ENCODE measurements around the gene NKX3-2. TPM values are rescaled to one million over a fixed set of nuclear protein-coding genes. Genes with fewer than 3 reads are reported as not detected.
"Not testable (repeated sequence)": the region's sequence is repeated elsewhere in the genome, so short reads cannot be mapped to it uniquely, and the experiment has no call there.

The NKX3-2 gene
- 0.05 TPM in 1 of 2 replicates, not detected in the other for total RNA-seq (2014; rRNA removed; shearing (Covaris generic))

DNA sequence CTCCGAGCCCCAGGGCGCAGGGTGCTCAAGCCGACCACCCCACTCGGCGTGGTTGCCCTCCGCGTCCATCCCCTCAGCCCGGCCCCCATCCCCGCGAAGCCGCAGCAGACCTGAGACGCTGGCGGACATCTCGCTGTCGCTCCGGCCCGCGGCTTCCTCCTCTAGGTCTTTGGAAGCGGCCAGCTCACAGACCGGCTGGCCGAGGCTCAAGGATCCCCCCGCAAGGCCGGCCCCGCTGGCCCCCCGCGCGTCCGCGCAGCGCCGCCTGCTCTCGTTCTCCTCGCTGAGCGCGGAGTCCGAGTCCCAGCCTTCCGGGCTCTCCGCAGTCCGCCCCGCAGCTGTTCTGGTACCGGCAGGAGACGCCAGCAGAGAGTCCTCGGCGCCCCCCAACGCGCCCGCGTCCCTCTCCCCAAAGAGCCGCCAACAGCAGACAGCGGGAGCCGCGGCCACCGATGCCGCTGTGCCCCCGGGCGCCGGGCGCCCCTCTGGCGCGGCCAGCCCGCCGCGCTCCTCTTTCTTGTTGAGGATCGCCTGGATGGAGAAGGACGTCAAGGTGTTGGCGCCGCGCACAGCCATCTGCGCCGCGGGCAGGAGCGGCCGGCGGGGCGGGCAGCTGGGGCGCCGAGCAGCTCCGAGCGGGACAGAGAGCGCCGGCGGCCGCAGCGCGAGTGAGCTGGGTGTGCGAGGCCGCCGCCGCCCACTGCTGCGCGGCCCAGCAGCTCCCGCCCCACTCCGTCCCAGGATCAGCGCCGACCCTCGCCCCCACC, at the start of gene NKX3-2:
NKX3-2 (minus strand) TSS at position 670 of the 767 bp plus-strand sequence; CDS start at position 576, 94 bp downstream.
- DNase-seq (ENCODE audit: low spot score) = peak; percentile 11

GRCh38 chr4:13592220-13592619, 47.9 kb upstream of the NKX3-2 start:
- DNase-seq (ENCODE audit: low spot score) = no peak

DNA sequence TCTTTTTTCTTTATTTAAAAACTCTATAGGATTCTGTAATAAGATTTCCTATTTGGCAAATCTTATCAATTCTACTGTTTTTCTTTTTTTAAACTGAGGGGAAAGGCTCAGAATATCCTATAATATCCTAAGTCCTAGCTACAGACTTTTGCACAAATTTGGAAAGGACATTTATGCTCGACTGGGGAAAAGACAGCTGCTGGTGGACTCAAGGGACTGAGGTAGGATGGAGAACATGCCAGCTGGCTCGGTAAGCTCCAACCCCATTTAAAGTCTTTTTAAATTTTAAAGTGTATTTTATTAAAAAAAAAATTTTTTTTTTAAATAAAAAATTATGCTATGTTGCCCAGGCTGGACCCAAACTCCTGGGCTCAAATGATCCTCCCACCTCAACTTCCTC, 46.5 kb upstream of the NKX3-2 start:
- DNase-seq (ENCODE audit: low spot score) = no peak

DNA sequence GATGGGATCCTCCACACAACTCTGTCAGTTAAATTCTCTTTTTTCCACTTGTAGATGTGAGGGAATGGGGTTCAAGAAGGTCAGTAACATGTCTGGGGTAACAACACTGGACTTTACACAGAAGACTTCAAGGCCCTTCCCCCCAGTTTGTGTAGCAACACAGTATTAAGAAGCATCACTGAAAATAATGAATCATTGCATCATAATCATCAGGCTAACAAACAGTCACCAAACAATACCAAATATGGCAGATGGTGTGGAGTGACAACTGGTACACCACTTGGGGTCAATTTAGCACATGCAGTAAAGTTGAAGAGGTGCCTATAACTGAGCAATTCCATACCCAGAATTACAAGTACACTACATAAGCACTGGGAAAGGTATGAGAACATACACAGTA, 44.6 kb upstream of the NKX3-2 start:
- no peak for DNase-seq (ENCODE audit: low spot score)

GRCh38 chr4:13584481-13584880, 40.2 kb upstream of the NKX3-2 start:
- no peak for DNase-seq (ENCODE audit: low spot score)

GRCh38 chr4:13580036-13580435, 35.7 kb upstream of the NKX3-2 start:
- no peak for DNase-seq (ENCODE audit: low spot score)

- DNase-seq (ENCODE audit: low spot score) = no peak
Measured at GRCh38 chr4:13577660-13578059, 33.4 kb upstream of the NKX3-2 start.

GRCh38 chr4:13570916-13571315, 26.6 kb upstream of the NKX3-2 start:
- no peak for DNase-seq (ENCODE audit: low spot score)

GRCh38 chr4:13567125-13567524, 22.8 kb upstream of the NKX3-2 start:
- no peak for DNase-seq (ENCODE audit: low spot score)

DNA sequence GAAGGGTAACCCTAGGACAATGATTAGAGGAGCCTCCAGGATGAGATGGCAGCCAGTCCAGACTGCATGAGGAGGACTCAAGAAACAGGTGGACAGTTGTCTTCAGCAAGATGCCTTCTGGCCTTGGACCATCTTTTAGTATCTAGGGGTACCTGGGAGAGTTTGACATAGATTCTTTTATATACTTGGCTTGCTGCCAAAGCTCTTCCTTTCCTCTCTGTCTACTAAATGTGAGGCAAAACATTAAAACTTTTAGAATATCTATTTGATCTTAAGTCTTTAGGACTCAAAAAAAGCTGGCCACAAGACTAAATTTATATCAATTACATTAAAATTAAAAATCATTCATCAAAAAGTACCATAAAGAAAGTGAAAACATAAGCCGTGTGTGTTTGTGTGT, 18.6 kb upstream of the NKX3-2 start:
- DNase-seq (ENCODE audit: low spot score) = no peak

DNA sequence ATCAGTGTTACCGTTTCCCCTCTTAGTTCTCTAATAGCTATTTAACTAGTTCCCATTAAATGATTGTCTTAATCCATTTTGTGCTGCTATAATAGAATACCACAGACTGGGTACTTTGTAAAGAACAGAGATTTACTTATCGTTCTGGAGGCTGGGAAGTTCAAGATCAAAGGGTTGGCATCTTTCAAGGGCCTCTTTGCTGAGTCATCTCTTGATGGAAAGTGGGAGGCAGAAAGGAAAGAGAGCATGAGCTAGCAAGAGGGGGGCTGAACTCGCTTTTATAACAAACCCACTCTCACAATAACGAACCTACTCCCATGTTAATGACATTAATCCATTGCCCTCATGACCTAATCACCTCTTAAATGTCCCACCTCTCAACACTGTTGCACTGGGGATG, 17.4 kb upstream of the NKX3-2 start:
- no peak for DNase-seq (ENCODE audit: low spot score)

GRCh38 chr4:13560111-13560510, 15.8 kb upstream of the NKX3-2 start:
- DNase-seq (ENCODE audit: low spot score) = not testable (repeated sequence)

GRCh38 chr4:13559413-13559812, 15.1 kb upstream of the NKX3-2 start:
- DNase-seq (ENCODE audit: low spot score) = peak; percentile 17

- DNase-seq (ENCODE audit: low spot score) = no peak
Measured at GRCh38 chr4:13558881-13559280, 14.6 kb upstream of the NKX3-2 start.

DNA sequence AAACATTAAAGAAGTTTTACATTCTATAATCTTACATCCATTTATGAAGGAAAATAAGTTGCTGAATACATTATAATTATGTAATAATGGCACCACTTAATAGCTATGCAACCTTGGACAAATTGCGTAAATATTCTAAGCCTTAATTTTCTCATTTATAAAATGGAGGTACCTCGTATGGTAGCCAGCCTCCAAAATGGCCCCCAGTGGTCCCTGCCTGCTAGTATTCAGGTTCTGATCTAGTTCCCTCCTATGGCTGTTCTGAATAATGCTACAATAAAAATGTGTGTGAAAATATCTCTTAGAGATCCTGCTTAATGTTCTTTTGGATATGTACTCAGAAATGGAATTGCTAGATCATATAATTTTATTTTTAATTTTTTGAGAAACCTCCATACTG, 11.0 kb upstream of the NKX3-2 start:
- DNase-seq (ENCODE audit: low spot score) = no peak

GRCh38 chr4:13553081-13553480, 8.8 kb upstream of the NKX3-2 start:
- no peak for DNase-seq (ENCODE audit: low spot score)

DNA sequence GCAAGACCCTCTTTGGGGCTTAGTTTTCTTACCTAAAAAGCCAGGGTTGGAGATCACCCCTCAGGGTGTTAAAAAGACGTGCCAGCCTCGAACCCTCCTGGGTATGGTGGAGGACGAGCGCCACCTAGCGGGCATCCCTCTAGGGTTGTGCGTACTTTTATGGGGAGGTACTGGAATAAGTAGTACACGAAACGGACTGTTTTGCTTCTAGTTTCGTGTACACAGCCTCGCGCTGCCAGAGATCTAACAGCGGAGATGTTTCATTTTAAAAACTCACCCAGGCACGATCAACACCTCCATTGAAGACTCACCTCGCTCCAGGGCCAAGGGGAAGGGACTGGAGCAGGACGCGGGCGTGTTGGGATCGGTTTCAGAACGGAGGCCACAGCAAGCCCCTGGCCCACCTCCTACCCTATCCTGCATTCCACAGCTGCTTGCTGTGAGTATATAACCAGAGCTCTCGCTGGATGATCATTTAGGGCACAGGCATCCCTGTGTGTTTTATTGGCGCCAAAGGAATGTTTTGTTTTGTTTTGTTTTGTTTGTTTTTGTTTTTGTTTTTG, 4.8 kb upstream of the NKX3-2 start:
- DNase-seq (ENCODE audit: low spot score) = peak; percentile 85

DNA sequence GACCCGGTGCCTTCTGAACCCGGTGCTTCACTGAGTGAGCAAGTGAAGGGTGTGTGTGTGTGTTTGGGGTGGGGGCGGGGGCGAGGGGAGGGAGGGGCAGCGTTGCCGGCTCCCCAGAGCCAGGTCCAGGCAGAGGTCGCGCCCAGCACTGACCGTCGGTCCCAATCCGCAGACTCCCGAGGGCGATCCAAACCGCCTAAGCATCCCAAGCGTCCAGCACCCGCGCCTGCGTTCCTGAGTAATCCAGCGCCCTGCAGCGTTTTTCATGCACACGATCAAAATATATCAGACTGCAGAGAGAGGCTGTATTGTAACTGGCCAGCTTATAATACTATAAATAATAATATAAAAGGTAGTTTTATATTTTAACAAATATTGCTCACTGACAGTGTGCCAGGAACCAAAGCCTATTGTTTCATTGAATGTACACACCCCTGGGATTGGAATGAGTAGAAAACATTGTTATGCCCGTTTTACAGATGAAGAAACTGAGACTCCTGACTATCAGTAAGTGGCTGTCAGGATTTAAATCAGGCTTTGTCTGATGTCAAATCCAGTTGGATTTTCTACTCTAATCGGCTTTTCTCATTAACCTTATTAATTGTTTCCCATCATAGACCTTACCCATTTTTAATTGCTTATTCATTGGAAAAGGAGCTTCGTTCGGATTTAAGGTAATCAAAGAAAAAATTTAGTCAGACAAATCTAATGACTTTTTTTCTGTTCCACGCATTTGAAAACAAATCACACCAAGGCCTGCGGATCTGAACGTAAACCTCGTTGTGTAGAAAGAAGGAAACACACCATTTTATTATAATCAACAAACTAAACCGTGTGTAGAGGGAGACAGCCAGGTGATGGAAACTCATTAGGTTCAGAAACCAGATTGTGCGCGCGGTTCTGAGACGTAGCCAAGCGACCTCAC, 4.0 kb upstream of the NKX3-2 start:
- DNase-seq (ENCODE audit: low spot score) = no peak

- DNase-seq (ENCODE audit: low spot score) = no peak
Measured at GRCh38 chr4:13547485-13548041, 3.3 kb upstream of the NKX3-2 start.

DNA sequence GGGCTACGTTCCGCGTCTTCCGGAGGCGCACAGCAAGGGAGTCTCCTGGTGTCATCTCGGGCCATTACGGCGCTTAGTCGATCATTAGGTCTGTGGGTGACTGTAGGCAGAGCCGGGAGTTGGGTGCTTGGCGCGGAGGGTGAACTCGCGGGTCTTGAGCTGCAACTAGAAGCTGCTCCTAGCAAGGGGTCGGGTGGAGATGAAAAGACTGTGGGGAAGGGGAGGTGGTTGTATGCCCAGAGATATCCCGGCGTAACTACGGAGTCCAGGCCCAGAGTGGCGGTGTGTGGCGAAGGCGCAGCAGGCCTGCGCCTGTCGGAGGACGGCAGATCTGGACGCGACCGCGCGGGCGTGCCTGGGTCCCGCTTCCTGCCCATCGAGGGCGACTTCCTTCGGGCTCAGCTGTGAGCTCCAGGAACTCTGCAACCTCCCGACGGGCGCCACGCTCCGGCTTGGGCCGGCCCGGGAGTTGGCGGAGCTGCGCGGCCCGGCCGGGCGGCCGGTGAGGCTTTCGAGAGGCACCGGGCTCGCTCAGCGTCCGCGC, 2.7 kb upstream of the NKX3-2 start:
- no peak for DNase-seq (ENCODE audit: low spot score)

- no peak for DNase-seq (ENCODE audit: low spot score)
Measured at GRCh38 chr4:13546142-13546940, 2.0 kb upstream of the NKX3-2 start.
